A549 treated with Mapracorat at 1 μM for 4 hours (cell line): ENCODE results near the gene SNX7. TPM values are rescaled to one million over a fixed set of nuclear protein-coding genes. Genes with fewer than 3 reads are reported as not detected.

Source experiments
- total RNA-seq: library from RNA; stranded (reverse); fragments of 200-300 nt; extraction: Qiagen RNA extraction; gene quantifications from 5 replicates; pipeline ENCODE4 v1.2.3, GENCODE V29; 2022

SNX7 gene, protein sequence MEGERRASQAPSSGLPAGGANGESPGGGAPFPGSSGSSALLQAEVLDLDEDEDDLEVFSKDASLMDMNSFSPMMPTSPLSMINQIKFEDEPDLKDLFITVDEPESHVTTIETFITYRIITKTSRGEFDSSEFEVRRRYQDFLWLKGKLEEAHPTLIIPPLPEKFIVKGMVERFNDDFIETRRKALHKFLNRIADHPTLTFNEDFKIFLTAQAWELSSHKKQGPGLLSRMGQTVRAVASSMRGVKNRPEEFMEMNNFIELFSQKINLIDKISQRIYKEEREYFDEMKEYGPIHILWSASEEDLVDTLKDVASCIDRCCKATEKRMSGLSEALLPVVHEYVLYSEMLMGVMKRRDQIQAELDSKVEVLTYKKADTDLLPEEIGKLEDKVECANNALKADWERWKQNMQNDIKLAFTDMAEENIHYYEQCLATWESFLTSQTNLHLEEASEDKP
- 22.9 to 40.8 TPM (median 23.9 TPM) in 5 replicates for total RNA-seq

DNA sequence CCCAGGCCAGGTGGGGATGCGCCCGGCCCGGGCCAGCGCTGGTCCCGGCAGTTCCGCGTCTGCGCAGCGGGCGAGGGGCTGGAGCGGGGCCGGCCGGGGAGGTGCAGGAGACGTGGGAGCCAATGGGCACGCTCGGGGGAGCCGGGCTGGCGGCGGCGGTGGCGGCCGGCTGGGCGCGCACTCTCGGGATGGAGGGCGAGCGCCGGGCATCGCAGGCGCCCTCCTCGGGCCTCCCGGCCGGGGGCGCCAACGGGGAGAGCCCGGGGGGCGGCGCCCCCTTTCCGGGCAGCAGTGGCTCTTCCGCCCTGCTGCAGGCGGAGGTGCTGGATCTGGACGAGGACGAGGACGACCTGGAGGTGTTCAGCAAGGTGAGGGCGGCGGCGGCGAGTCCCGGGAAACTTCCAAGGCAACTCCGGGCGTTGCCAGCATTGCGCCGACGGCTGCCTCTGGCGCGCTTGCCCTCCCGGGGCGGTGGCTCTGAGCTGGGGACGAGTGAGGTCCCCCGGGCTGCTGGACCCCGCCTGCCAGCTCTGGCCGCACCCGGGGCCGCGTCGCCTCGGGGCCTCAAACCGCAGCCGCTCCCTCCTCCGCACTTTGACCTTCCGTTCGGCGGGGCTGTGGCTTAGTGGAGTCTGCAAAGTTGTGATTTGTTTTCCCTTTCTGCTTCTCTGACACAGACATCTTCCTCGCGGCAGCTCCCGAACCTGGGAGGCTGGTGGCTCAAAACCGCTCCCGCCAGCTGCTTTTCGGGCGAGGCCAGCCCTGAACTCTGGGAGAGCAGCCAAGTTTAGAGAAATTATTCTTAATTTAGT lies at the start of gene SNX7:
SNX7 (plus strand) TSS at position 178 of the 812 bp plus-strand sequence; CDS start at position 189, 11 bp downstream.

